Measurements from ENCODE around the gene EGFL6. TPM values are rescaled to one million over a fixed set of nuclear protein-coding genes. Genes with fewer than 3 reads are reported as not detected.

Gene EGFL6
- total RNA-seq: not detected in 2 replicates

GRCh38 chrX:13569479-13570260 is at the start of gene EGFL6:
TSS of gene EGFL6 (plus strand) at chrX:13569601. CDS start at chrX:13569862, 261 bp downstream.

GRCh38 chrX:13652850-13653693 is 83.7 kb downstream of the EGFL6 start, which contains the start of gene TCEANC:
TSS of gene TCEANC (plus strand) at chrX:13653141. CDS start at chrX:13662509, 9,368 bp downstream.

Other genes starting within 250 kb of the EGFL6 start
- not detected in 2 replicates for gene ATXN3L, start 249.5 kb upstream of the EGFL6 start, total RNA-seq
- 2.6 and 3.1 TPM in 2 replicates for gene TCEANC, start 83.5 kb downstream of the EGFL6 start, total RNA-seq
- gene RAB9A, start 119.5 kb downstream of the EGFL6 start, total RNA-seq: 14.6 and 22.7 TPM in 2 replicates
- 10.2 and 10.5 TPM in 2 replicates for gene TRAPPC2, start 165.0 kb downstream of the EGFL6 start, total RNA-seq
- gene OFD1, start 165.1 kb downstream of the EGFL6 start, total RNA-seq: 2.9 and 5.5 TPM in 2 replicates
- 15.3 and 38.2 TPM in 2 replicates for gene GPM6B, start 247.5 kb downstream of the EGFL6 start, total RNA-seq